Measurements from ENCODE around the gene SLCO4A1.

Gene SLCO4A1

GRCh38 chr20:62663145-62664018 is 21.1 kb downstream of the SLCO4A1 start:
- in situ Hi-C loops (cut with MboI; ENCODE audit: low sequenced_read_pairs) = no loop called here

GRCh38 chr20:62664019-62664971 is 22.0 kb downstream of the SLCO4A1 start:
- in situ Hi-C loops (cut with MboI; ENCODE audit: low sequenced_read_pairs) = no loop called here

GRCh38 chr20:62665153-62665754 is 23.0 kb downstream of the SLCO4A1 start:
- in situ Hi-C loops (cut with MboI; ENCODE audit: low sequenced_read_pairs) = loop anchor here (5.0 kb wide), 1 partner anchor 127 kb away; no protein-coding TSS in a partner anchor

- in situ Hi-C loops (cut with MboI; ENCODE audit: low sequenced_read_pairs) = loop anchor here (5.0 kb wide), 1 partner anchor 126 kb away; no protein-coding TSS in a partner anchor
Measured at GRCh38 chr20:62665826-62666735, 23.8 kb downstream of the SLCO4A1 start.

GRCh38 chr20:62666736-62667529 is 24.6 kb downstream of the SLCO4A1 start:
- in situ Hi-C loops (cut with MboI; ENCODE audit: low sequenced_read_pairs) = loop anchor here (5.0 kb wide), 1 partner anchor 125 kb away; no protein-coding TSS in a partner anchor

GRCh38 chr20:62667530-62668440 is 25.5 kb downstream of the SLCO4A1 start:
- in situ Hi-C loops (cut with MboI; ENCODE audit: low sequenced_read_pairs) = loop anchor here (5.0 kb wide), 1 partner anchor 125 kb away; no protein-coding TSS in a partner anchor

GRCh38 chr20:62668441-62669027 is 26.2 kb downstream of the SLCO4A1 start:
- in situ Hi-C loops (cut with MboI; ENCODE audit: low sequenced_read_pairs) = loop anchor here (5.0 kb wide), 1 partner anchor 124 kb away; no protein-coding TSS in a partner anchor

GRCh38 chr20:62669249-62669648 is 26.9 kb downstream of the SLCO4A1 start:
- in situ Hi-C loops (cut with MboI; ENCODE audit: low sequenced_read_pairs) = loop anchor here (5.0 kb wide), 1 partner anchor 123 kb away; no protein-coding TSS in a partner anchor

GRCh38 chr20:62670156-62670555 is 27.9 kb downstream of the SLCO4A1 start:
- in situ Hi-C loops (cut with MboI; ENCODE audit: low sequenced_read_pairs) = no loop called here

GRCh38 chr20:62670998-62671397 is 28.7 kb downstream of the SLCO4A1 start:
- in situ Hi-C loops (cut with MboI; ENCODE audit: low sequenced_read_pairs) = no loop called here

- in situ Hi-C loops (cut with MboI; ENCODE audit: low sequenced_read_pairs) = no loop called here
Measured at GRCh38 chr20:62671765-62672164, 29.5 kb downstream of the SLCO4A1 start.

GRCh38 chr20:62674370-62674769 is 32.1 kb downstream of the SLCO4A1 start:
- in situ Hi-C loops (cut with MboI; ENCODE audit: low sequenced_read_pairs) = no loop called here

GRCh38 chr20:62675156-62675876 is 33.0 kb downstream of the SLCO4A1 start:
- in situ Hi-C loops (cut with MboI; ENCODE audit: low sequenced_read_pairs) = no loop called here

- in situ Hi-C loops (cut with MboI; ENCODE audit: low sequenced_read_pairs) = no loop called here
Measured at GRCh38 chr20:62675877-62676260, 33.6 kb downstream of the SLCO4A1 start.

- in situ Hi-C loops (cut with MboI; ENCODE audit: low sequenced_read_pairs) = no loop called here
Measured at GRCh38 chr20:62676976-62677375, 34.7 kb downstream of the SLCO4A1 start.

- in situ Hi-C loops (cut with MboI; ENCODE audit: low sequenced_read_pairs) = no loop called here
Measured at GRCh38 chr20:62677678-62678077, 35.4 kb downstream of the SLCO4A1 start.

- in situ Hi-C loops (cut with MboI; ENCODE audit: low sequenced_read_pairs) = no loop called here
Measured at GRCh38 chr20:62678553-62678952, 36.2 kb downstream of the SLCO4A1 start.

All from HL-60/S4 (cell line).